CD14-positive monocyte (primary cell): ENCODE measurements around the gene PPOX. TPM values are rescaled to one million over a fixed set of nuclear protein-coding genes. Genes with fewer than 3 reads are reported as not detected.
A peak's percentile ranks its signal among the peaks of the same experiment; 100 is the strongest.

Experiments used
- DNase-seq, 3 donors: peaks; one replicate each; pipeline ENCODE4 v3.0.0-alpha.2; 2011 to 2022
- H2AFZ ChIP-seq: 2 replicates; pipeline ENCODE4 v1.6.0; 2012; ENCODE audit warnings: mild to moderate bottlenecking, low read depth, low read length, inconsistent platforms; ENCODE audit not compliant: insufficient read depth, poor library complexity, severe bottlenecking
- H3K27ac ChIP-seq, 2 donors: 1 replicate in 1 of 2; 2 replicates in 1 of 2; pipeline ENCODE4 v1.5.1; 2012 to 2013; ENCODE audit warnings: low read length in 2 of 2, control low read depth in 1 of 2, inconsistent platforms in 1 of 2, low read depth in 1 of 2, mild to moderate bottlenecking in 1 of 2
- H3K27me3 ChIP-seq, 2 donors: one replicate each; pipeline versions ENCODE4 v1.6.0 to v1.6.1; 2011 to 2013; ENCODE audit warnings: low read length in 2 of 2; ENCODE audit not compliant: control insufficient read depth in 2 of 2, insufficient read depth in 2 of 2
- H3K36me3 ChIP-seq, 2 donors: replicated peaks in 1 of 2; 1 replicate in 1 of 2; 2 replicates in 1 of 2; pipeline versions ENCODE4 v1.5.1 to v1.6.1; 2012 to 2013; ENCODE audit warnings: low read length in 2 of 2, control low read depth in 1 of 2, inconsistent platforms in 1 of 2, mild to moderate bottlenecking in 1 of 2; ENCODE audit not compliant: insufficient read depth in 2 of 2, control insufficient read depth in 1 of 2
- H3K4me1 ChIP-seq, 2 donors: 1 replicate in 1 of 2; 2 replicates in 1 of 2; pipeline versions ENCODE4 v1.5.1 to v1.6.1; 2012 to 2013; ENCODE audit warnings: low read length in 2 of 2, control low read depth in 1 of 2, inconsistent platforms in 1 of 2, mild to moderate bottlenecking in 1 of 2, moderate library complexity in 1 of 2; ENCODE audit not compliant: insufficient read depth in 2 of 2, control insufficient read depth in 1 of 2
- H3K4me2 ChIP-seq: replicated peaks from 2 replicates; pipeline ENCODE3; 2012; ENCODE audit warnings: low read length, moderate library complexity, mild to moderate bottlenecking; ENCODE audit not compliant: poor library complexity, severe bottlenecking; ENCODE audit errors: extremely low read depth
- H3K4me3 ChIP-seq, 3 experiments: fragments of 200-600 bp in 1 of 3; sonication (generic) in 1 of 3; replicated peaks in 1 of 3; 1 replicate in 2 of 3; 2 replicates in 1 of 3; pipeline ENCODE4 v1.5.1; 2011 to 2013; ENCODE audit warnings: low read length in 3 of 3, mild to moderate bottlenecking in 3 of 3, control low read depth in 2 of 3, low read depth in 2 of 3, inconsistent platforms in 1 of 3, moderate library complexity in 1 of 3
- H3K79me2 ChIP-seq: 2 replicates; pipeline ENCODE4 v1.6.0; 2012; ENCODE audit warnings: mild to moderate bottlenecking, control low read depth, inconsistent platforms, low read length, moderate library complexity; ENCODE audit not compliant: insufficient read depth
- H3K9ac ChIP-seq: 2 replicates; pipeline ENCODE4 v1.6.0; 2017; ENCODE audit warnings: low read length, mild to moderate bottlenecking; ENCODE audit not compliant: insufficient read depth, poor library complexity, severe bottlenecking
- H3K9me3 ChIP-seq, 2 donors: replicated peaks in 1 of 2; 1 replicate in 1 of 2; 2 replicates in 1 of 2; pipeline versions ENCODE4 v1.5.1 to v1.6.1; 2012 to 2013; ENCODE audit warnings: low read length in 2 of 2, control low read depth in 1 of 2; ENCODE audit not compliant: control insufficient read depth in 1 of 2, insufficient read depth in 1 of 2
- H4K20me1 ChIP-seq: 2 replicates; pipeline ENCODE4 v1.6.0; 2012; ENCODE audit warnings: mild to moderate bottlenecking, low read length, control low read depth, moderate library complexity; ENCODE audit not compliant: insufficient read depth
- H3K27ac Mint-ChIP-seq, 7 donors: one replicate each; pipeline ENCODE4 v1.8.0; 2020; ENCODE audit warnings: mild to moderate bottlenecking in 7 of 7, mixed read lengths in 7 of 7, moderate library complexity in 6 of 7, inconsistent platforms in 2 of 7
- H3K27me3 Mint-ChIP-seq, 3 donors: one replicate each; pipeline ENCODE4 v1.8.0; 2021 to 2022; ENCODE audit warnings: low read depth in 3 of 3, mild to moderate bottlenecking in 3 of 3, mixed read lengths in 3 of 3, moderate library complexity in 3 of 3, inconsistent platforms in 1 of 3
- H3K36me3 Mint-ChIP-seq, 2 donors: one replicate each; pipeline ENCODE4 v1.8.0; 2020; ENCODE audit warnings: mixed read lengths in 2 of 2, inconsistent platforms in 1 of 2, mild to moderate bottlenecking in 1 of 2
- H3K4me1 Mint-ChIP-seq: one replicate; pipeline ENCODE4 v1.8.0; 2020; ENCODE audit warnings: mild to moderate bottlenecking, mixed read lengths
- H3K4me3 Mint-ChIP-seq, 2 donors: one replicate each; pipeline ENCODE4 v1.8.0; 2020; ENCODE audit warnings: mild to moderate bottlenecking in 2 of 2, mixed read lengths in 2 of 2, moderate library complexity in 1 of 2
- H3K9me3 Mint-ChIP-seq, 7 donors: one replicate each; pipeline ENCODE4 v1.8.0; 2020 to 2022; ENCODE audit warnings: mixed read lengths in 7 of 7, mild to moderate bottlenecking in 6 of 7, moderate library complexity in 6 of 7, inconsistent platforms in 2 of 7
- WGBS: methylation state at CpG from one replicate; pipeline ENCODE4 v1.1.5; 2013; ENCODE audit warnings: missing lambda C conversion rate; ENCODE audit not compliant: insufficient coverage; 5-methylcytosine and 5-hydroxymethylcytosine counted together
- intact Hi-C, 2 donors: fragments of 100-400 bp; cut with micrococcal nuclease; formaldehyde crosslinking; loops; one replicate each; pipeline versions ENCODE4 v1.15.0 to v1.15.1; 2023
- polyA plus RNA-seq, 3 donors: library from polyadenylated mRNA; depleted of rRNA in 1 of 3; unstranded in 2 of 3; stranded (reverse) in 1 of 3; fragments of 300-500 nt in 2 of 3; fragments of >200 nt in 1 of 3; fragmentation: Illumina TruSeq in 2 of 3; gene quantifications; 1 replicate in 2 of 3; 2 replicates in 1 of 3; pipeline ENCODE4 v1.2.3, GENCODE V29; 2012 to 2021
- TF ChIP-seq, protein P1 (sequence below): fragments of 200-600 bp; IDR thresholded peaks from one replicate; pipeline ENCODE4 v1.8.0; 2022; ENCODE audit warnings: antibody characterized with exemption, mild to moderate bottlenecking

PPOX gene
- polyA plus RNA-seq, 3 donors = 10.5 to 42.6 (median 10.8) TPM

DNA sequence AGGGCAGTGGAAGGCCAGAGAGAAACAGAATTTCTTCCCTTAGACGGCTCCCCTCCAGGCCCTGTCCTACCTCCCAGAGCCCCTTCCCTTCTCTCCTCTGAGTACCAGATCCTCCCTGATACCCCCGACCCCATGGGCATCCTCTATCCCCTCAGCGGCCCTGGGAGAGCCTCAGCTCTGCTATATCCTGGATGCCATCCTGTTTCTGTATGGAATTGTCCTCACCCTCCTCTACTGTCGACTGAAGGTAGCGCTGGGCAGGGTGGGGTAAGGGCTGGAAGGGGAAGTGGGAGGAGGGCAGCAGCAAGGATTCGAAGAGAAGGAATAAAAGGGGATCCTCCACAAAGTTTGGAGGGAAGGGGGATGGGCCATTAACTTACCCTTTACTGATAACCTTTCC lies 51.6 kb downstream of the PPOX start:
- H3K27ac Mint-ChIP-seq = peak overlapping the region; percentile 98 to 100 (median 100)
- H3K4me3 Mint-ChIP-seq = peak overlapping the region; percentile 99 to 100
- H3K27ac ChIP-seq = peak overlapping the region; percentile 98 to 100
- H3K27me3 Mint-ChIP-seq = peaks cover 0 to 1% (median under 1%) of the 10 kb centered on the region in 3 donors
- peak overlapping the region; percentile 97 for H3K9ac ChIP-seq
- peaks cover 63% of the 10 kb centered on the region for H4K20me1 ChIP-seq
- H3K4me1 Mint-ChIP-seq = peaks cover 63% of the 10 kb centered on the region
- peak overlapping the region; percentile 100 for H3K4me2 ChIP-seq
- peaks cover 40 to 43% of the 10 kb centered on the region in 2 donors for H3K4me1 ChIP-seq
- no peaks in the 10 kb centered on the region for H3K27me3 ChIP-seq
- no peak overlapping the region for H2AFZ ChIP-seq
- intact Hi-C loops = no loop called here
- peaks cover 34 to 52% of the 10 kb centered on the region in 2 donors for H3K36me3 ChIP-seq
- no peaks in the 10 kb centered on the region for H3K9me3 Mint-ChIP-seq
- H3K36me3 Mint-ChIP-seq = peaks cover 65 to 67% of the 10 kb centered on the region in 2 donors
- peaks cover 65% of the 10 kb centered on the region for H3K79me2 ChIP-seq
- TF ChIP-seq, protein P1, sequence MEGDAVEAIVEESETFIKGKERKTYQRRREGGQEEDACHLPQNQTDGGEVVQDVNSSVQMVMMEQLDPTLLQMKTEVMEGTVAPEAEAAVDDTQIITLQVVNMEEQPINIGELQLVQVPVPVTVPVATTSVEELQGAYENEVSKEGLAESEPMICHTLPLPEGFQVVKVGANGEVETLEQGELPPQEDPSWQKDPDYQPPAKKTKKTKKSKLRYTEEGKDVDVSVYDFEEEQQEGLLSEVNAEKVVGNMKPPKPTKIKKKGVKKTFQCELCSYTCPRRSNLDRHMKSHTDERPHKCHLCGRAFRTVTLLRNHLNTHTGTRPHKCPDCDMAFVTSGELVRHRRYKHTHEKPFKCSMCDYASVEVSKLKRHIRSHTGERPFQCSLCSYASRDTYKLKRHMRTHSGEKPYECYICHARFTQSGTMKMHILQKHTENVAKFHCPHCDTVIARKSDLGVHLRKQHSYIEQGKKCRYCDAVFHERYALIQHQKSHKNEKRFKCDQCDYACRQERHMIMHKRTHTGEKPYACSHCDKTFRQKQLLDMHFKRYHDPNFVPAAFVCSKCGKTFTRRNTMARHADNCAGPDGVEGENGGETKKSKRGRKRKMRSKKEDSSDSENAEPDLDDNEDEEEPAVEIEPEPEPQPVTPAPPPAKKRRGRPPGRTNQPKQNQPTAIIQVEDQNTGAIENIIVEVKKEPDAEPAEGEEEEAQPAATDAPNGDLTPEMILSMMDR = no peak
- peak overlapping the region; percentile 91 to 98 (median 96) for H3K4me3 ChIP-seq
- no peaks in the 10 kb centered on the region for H3K9me3 ChIP-seq
- DNase-seq = peak in 2 of 3 donors; percentile 25 to 46
- 0% methylated on average over 1 of the region's 6 CpGs for WGBS

DNA sequence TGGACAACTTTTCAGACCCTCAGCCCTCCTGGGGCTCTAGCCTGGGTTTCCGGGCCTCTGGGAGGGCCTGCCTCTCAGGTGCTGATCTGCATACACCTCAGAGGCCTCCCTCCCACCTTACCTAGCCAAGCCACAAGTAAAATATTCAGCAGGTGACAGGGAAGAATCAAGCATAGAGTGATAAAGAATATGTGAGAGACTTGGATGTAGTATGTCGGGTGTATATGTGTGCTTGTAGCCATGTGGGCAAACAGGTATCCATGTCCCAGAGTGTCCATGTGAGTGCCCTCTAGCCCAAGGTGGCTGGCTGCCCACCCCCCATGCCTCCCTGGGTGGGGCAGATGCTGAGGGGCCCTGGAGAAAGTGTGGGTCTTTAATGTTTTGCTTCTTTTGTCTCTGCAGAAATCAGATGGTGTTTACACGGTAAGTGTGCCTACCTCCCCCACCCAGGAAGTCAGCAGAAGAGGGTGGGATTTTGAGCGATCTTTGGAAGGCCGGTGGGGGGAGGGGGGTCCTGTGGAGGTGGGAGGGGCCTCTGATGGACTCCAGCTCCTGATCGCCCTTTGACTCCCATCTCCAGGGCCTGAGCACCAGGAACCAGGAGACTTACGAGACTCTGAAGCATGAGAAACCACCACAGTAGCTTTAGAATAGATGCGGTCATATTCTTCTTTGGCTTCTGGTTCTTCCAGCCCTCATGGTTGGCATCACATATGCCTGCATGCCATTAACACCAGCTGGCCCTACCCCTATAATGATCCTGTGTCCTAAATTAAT lies 52.3 kb downstream of the PPOX start:
- Mint-ChIP-seq H3K4me3 (peak overlapping the region; percentile 99 to 100), H3K4me1 (peaks cover 62% of the 10 kb centered on the region), H3K9me3 (peaks cover 0 to 1% (median 0%) of the 10 kb centered on the region in 7 donors), H3K27ac (peak overlapping the region; percentile 98 to 100 (median 100)), H3K27me3 (peaks cover 0 to 1% (median 1%) of the 10 kb centered on the region in 3 donors), H3K36me3 (peaks cover 64 to 65% of the 10 kb centered on the region in 2 donors)
- TF ChIP-seq, protein P1 = no peak
- peak overlapping the region; percentile 91 to 98 (median 96) for H3K4me3 ChIP-seq
- no peak overlapping the region for H2AFZ ChIP-seq
- H3K36me3 ChIP-seq = peaks cover 29 to 51% of the 10 kb centered on the region in 2 donors
- H3K4me1 ChIP-seq = peaks cover 33 to 40% of the 10 kb centered on the region in 2 donors
- peak overlapping the region; percentile 97 for H3K9ac ChIP-seq
- H4K20me1 ChIP-seq = peaks cover 70% of the 10 kb centered on the region
- 96% methylated on average over 3 of the region's 8 CpGs for WGBS
- peak overlapping the region; percentile 100 for H3K4me2 ChIP-seq
- peaks cover 59% of the 10 kb centered on the region for H3K79me2 ChIP-seq
- intact Hi-C loops = no loop called here
- no peak for DNase-seq
- H3K27ac ChIP-seq = peak overlapping the region; percentile 98 to 100
- H3K27me3 ChIP-seq = no peaks in the 10 kb centered on the region
- H3K9me3 ChIP-seq = no peaks in the 10 kb centered on the region
